ENCODE measurements around the gene MCTP2. TPM values are rescaled to one million over a fixed set of nuclear protein-coding genes. Genes with fewer than 3 reads are reported as not detected.

Gene MCTP2
- total RNA-seq, 2 donors from 2014 or later: 49.9 to 119 TPM

DNA sequence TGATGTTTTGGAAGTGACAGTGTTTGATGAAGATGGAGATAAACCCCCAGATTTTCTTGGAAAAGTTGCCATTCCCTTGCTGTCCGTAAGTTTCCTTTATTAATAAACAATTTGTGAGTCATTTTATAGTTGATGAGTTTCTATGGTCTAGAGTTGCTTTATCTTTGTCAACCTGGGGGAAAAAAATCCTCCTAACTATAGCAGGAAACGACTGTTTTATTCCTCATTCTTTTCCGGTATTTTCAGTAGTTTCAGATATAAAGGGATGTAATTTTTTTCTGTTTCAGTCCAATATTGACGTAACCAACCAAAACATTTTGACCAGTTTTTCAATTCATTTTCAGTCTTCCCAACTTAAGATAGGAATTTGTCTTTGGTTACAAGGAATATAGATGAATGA lies 154.1 kb downstream of the MCTP2 start:
- no peaks in the 10 kb centered on the region for H3K27me3 Mint-ChIP-seq (ENCODE audit: low read depth)
- peaks cover 13% of the 10 kb centered on the region for H3K4me1 Mint-ChIP-seq (ENCODE audit: low read depth)
- DNase-seq (no peak), ATAC-seq (replicated peaks in 1 of 2) (no peak)
- no peak overlapping the region for H3K4me3 Mint-ChIP-seq
- H3K9me3 Mint-ChIP-seq: no peaks in the 10 kb centered on the region
- no peak overlapping the region for H3K27ac Mint-ChIP-seq
- H3K36me3 Mint-ChIP-seq (ENCODE audit: insufficient read depth in 2 of 2): peaks cover 0 to 14% of the 10 kb centered on the region in 2 donors

GRCh38 chr15:94386351-94386750 lies 155.0 kb downstream of the MCTP2 start:
- H3K9me3 Mint-ChIP-seq: no peaks in the 10 kb centered on the region
- peaks cover 13% of the 10 kb centered on the region for H3K4me1 Mint-ChIP-seq (ENCODE audit: low read depth)
- no peak overlapping the region for H3K4me3 Mint-ChIP-seq
- peaks cover 1 to 15% of the 10 kb centered on the region in 2 donors for H3K36me3 Mint-ChIP-seq (ENCODE audit: insufficient read depth in 2 of 2)
- ATAC-seq (replicated peaks in 1 of 2): no peak
- H3K27me3 Mint-ChIP-seq (ENCODE audit: low read depth): no peaks in the 10 kb centered on the region
- H3K27ac Mint-ChIP-seq: no peak overlapping the region
- DNase-seq: no peak

DNA sequence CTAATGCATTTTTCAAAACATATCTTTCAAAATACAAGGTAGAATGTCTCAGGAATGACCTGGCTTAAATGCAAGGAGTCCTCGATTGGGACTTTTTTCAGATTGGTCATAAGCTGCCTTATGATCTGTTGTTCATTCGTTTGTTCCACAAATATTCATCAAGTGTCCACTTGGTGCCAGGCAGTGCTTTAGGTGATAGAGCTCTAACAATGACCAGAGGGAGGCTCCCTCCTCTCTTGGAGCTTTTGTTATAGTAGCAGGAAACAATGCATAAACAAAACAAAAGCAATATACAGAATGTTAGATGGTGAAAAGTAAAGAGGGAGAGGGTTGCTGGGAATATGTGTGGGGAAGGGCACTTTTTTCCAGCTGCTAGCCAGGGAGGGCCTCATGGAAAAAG lies 156.1 kb downstream of the MCTP2 start:
- no peak overlapping the region for H3K4me3 Mint-ChIP-seq
- peaks cover 2 to 19% of the 10 kb centered on the region in 2 donors for H3K36me3 Mint-ChIP-seq (ENCODE audit: insufficient read depth in 2 of 2)
- no peaks in the 10 kb centered on the region for H3K9me3 Mint-ChIP-seq
- H3K27me3 Mint-ChIP-seq (ENCODE audit: low read depth): no peaks in the 10 kb centered on the region
- peaks cover 13% of the 10 kb centered on the region for H3K4me1 Mint-ChIP-seq (ENCODE audit: low read depth)
- ATAC-seq (replicated peaks in 1 of 2) (no peak), DNase-seq (no peak)
- peak overlapping the region; percentile 35 for H3K27ac Mint-ChIP-seq

DNA sequence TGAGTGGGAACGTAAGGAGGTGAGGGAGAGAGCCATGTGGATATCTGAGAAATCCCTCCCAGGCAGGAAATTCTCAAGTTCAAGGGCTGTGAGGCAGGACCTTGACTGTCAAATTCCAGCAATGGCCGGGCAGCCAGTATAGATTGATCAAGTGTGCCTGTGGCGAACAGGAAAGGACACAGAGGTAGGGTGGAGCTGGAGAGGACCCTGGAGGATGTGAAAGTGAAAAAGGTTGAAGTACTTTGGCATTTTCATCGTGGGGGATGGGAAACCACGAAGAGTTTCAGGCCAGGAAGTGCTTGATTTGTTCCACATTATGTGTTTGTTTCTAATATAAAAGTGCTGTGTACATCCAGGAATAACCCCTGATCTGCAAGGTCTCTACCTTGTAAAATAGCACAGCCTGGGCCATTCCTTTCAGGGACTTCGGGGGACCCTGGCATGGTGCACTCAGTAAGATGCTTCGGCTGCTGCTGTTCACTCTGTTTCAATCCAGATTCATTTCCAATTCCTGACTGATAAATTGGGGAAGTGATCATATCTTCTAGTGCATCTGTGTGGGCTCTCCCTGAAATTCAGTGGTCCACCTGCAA lies 156.6 kb downstream of the MCTP2 start:
- Mint-ChIP-seq H3K27ac (peak overlapping the region; percentile 35), H3K4me3 (no peak overlapping the region), H3K4me1 (ENCODE audit: low read depth) (peaks cover 13% of the 10 kb centered on the region), H3K9me3 (no peaks in the 10 kb centered on the region), H3K36me3 (ENCODE audit: insufficient read depth in 2 of 2) (peaks cover 2 to 17% of the 10 kb centered on the region in 2 donors), H3K27me3 (ENCODE audit: low read depth) (no peaks in the 10 kb centered on the region)
- ATAC-seq (replicated peaks in 1 of 2): no peak
- no peak for DNase-seq

DNA sequence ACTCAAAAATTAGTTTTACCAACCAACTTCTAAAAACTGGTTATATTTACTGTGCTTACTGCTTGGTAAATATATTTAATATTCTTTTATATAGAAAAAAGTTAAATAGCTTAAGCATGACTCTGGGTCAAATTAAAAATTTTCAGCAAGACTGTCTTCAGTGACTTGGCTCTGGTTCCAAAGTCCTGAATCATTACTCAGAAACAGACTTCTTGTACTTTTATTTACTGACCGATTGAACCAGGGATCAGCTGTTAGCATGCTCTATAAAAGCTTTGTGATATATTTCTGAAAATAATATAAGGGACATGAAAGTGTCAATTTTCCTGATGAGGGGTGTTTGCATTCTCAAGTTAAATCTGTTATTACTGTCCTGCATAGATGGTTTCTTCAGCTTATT lies 164.3 kb downstream of the MCTP2 start:
- H3K9me3 Mint-ChIP-seq: no peaks in the 10 kb centered on the region
- no peaks in the 10 kb centered on the region for H3K27me3 Mint-ChIP-seq (ENCODE audit: low read depth)
- no peak overlapping the region for H3K4me3 Mint-ChIP-seq
- ATAC-seq (replicated peaks in 1 of 2) (no peak), DNase-seq (no peak)
- H3K4me1 Mint-ChIP-seq (ENCODE audit: low read depth): no peaks in the 10 kb centered on the region
- peaks cover 2 to 10% of the 10 kb centered on the region in 2 donors for H3K36me3 Mint-ChIP-seq (ENCODE audit: insufficient read depth in 2 of 2)
- no peak overlapping the region for H3K27ac Mint-ChIP-seq

- H3K27me3 Mint-ChIP-seq (ENCODE audit: low read depth): no peaks in the 10 kb centered on the region
- DNase-seq (no peak), ATAC-seq (replicated peaks in 1 of 2) (no peak)
- H3K4me1 Mint-ChIP-seq (ENCODE audit: low read depth): no peaks in the 10 kb centered on the region
- no peaks in the 10 kb centered on the region for H3K9me3 Mint-ChIP-seq
- no peak overlapping the region for H3K4me3 Mint-ChIP-seq
- peaks cover 0 to 6% of the 10 kb centered on the region in 2 donors for H3K36me3 Mint-ChIP-seq (ENCODE audit: insufficient read depth in 2 of 2)
- peak overlapping the region; percentile 28 for H3K27ac Mint-ChIP-seq
These were observed 166.0 kb downstream of the MCTP2 start for GRCh38 chr15:94397337-94397736.

DNA sequence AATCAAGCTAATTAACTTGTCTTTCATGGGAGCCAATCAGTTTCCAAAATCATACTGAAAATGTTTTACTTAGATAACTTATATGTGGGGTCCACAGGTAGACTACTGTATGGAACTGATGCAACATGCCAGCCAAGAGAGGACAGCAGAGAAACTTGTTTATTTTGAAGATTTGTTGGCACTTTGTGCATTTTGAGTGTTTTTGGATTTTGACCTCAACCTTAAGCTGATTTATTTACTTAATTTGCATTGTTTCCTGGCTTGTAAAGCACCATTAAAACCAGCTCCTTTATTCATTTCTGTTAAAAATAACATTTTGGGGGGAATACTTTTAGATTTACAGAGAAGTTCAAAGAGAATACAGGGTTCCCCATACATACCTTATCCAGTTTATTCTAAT lies 166.6 kb downstream of the MCTP2 start:
- no peak for ATAC-seq (replicated peaks in 1 of 2)
- H3K9me3 Mint-ChIP-seq: no peaks in the 10 kb centered on the region
- H3K36me3 Mint-ChIP-seq (ENCODE audit: insufficient read depth in 2 of 2): peaks cover 3 to 6% of the 10 kb centered on the region in 2 donors
- no peak for DNase-seq
- H3K4me1 Mint-ChIP-seq (ENCODE audit: low read depth): no peaks in the 10 kb centered on the region
- H3K27me3 Mint-ChIP-seq (ENCODE audit: low read depth): no peaks in the 10 kb centered on the region
- no peak overlapping the region for H3K4me3 Mint-ChIP-seq
- H3K27ac Mint-ChIP-seq: no peak overlapping the region

GRCh38 chr15:94400526-94401298 lies 169.4 kb downstream of the MCTP2 start:
- Mint-ChIP-seq H3K9me3 (no peaks in the 10 kb centered on the region), H3K27ac (no peak overlapping the region), H3K4me1 (ENCODE audit: low read depth) (no peaks in the 10 kb centered on the region), H3K4me3 (no peak overlapping the region), H3K36me3 (ENCODE audit: insufficient read depth in 2 of 2) (peaks cover 7 to 12% of the 10 kb centered on the region in 2 donors), H3K27me3 (ENCODE audit: low read depth) (no peaks in the 10 kb centered on the region)
- no peak for ATAC-seq (replicated peaks in 1 of 2)
- DNase-seq: no peak

- no peak for DNase-seq
- Mint-ChIP-seq H3K36me3 (ENCODE audit: insufficient read depth in 2 of 2) (peaks cover 7 to 8% of the 10 kb centered on the region in 2 donors), H3K27ac (no peak overlapping the region), H3K9me3 (no peaks in the 10 kb centered on the region), H3K4me3 (no peak overlapping the region), H3K27me3 (ENCODE audit: low read depth) (no peaks in the 10 kb centered on the region), H3K4me1 (ENCODE audit: low read depth) (no peaks in the 10 kb centered on the region)
- no peak for ATAC-seq (replicated peaks in 1 of 2)
These were observed 172.0 kb downstream of the MCTP2 start for GRCh38 chr15:94403331-94403730.

DNA sequence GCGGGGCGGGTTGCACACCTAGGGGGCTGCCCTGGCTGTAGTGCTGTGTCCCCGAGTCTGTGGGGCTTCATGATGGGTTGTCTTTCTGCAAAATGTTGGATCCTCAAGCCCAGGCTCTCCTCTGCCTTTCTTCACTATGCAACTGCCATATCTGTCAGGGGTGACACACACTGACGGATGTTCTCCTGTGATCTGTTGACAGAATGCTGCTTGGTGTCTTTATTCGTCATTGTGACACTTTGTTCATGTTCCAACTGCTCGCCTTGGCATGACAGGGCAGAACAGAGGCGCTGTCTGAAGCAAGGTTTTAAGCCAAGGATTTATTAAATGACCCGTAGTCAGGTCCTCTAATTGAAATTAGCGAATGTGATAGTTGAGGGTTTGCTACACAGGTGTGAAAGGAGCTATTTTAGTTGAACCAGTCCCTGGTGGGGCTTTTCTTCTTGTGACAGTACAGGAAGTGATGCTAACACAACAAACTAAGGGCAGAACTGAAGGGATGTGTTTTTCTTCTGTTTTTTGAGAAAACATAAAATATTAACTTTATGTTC lies 173.4 kb downstream of the MCTP2 start:
- no peaks in the 10 kb centered on the region for H3K4me1 Mint-ChIP-seq (ENCODE audit: low read depth)
- ATAC-seq (replicated peaks in 1 of 2) (no peak), DNase-seq (no peak)
- H3K4me3 Mint-ChIP-seq: no peak overlapping the region
- H3K36me3 Mint-ChIP-seq (ENCODE audit: insufficient read depth in 2 of 2): peaks cover 7 to 8% of the 10 kb centered on the region in 2 donors
- no peaks in the 10 kb centered on the region for H3K9me3 Mint-ChIP-seq
- no peaks in the 10 kb centered on the region for H3K27me3 Mint-ChIP-seq (ENCODE audit: low read depth)
- no peak overlapping the region for H3K27ac Mint-ChIP-seq

GRCh38 chr15:94411285-94411684 lies 179.9 kb downstream of the MCTP2 start:
- Mint-ChIP-seq H3K9me3 (no peaks in the 10 kb centered on the region), H3K4me1 (ENCODE audit: low read depth) (no peaks in the 10 kb centered on the region), H3K27ac (no peak overlapping the region), H3K36me3 (ENCODE audit: insufficient read depth in 2 of 2) (peaks cover 0 to 2% of the 10 kb centered on the region in 2 donors), H3K4me3 (no peak overlapping the region), H3K27me3 (ENCODE audit: low read depth) (no peaks in the 10 kb centered on the region)
- ATAC-seq (replicated peaks in 1 of 2) (no peak), DNase-seq (no peak)

GRCh38 chr15:94411846-94412245 lies 180.5 kb downstream of the MCTP2 start:
- peaks cover 0 to 2% of the 10 kb centered on the region in 2 donors for H3K36me3 Mint-ChIP-seq (ENCODE audit: insufficient read depth in 2 of 2)
- no peaks in the 10 kb centered on the region for H3K9me3 Mint-ChIP-seq
- H3K27ac Mint-ChIP-seq: no peak overlapping the region

DNA sequence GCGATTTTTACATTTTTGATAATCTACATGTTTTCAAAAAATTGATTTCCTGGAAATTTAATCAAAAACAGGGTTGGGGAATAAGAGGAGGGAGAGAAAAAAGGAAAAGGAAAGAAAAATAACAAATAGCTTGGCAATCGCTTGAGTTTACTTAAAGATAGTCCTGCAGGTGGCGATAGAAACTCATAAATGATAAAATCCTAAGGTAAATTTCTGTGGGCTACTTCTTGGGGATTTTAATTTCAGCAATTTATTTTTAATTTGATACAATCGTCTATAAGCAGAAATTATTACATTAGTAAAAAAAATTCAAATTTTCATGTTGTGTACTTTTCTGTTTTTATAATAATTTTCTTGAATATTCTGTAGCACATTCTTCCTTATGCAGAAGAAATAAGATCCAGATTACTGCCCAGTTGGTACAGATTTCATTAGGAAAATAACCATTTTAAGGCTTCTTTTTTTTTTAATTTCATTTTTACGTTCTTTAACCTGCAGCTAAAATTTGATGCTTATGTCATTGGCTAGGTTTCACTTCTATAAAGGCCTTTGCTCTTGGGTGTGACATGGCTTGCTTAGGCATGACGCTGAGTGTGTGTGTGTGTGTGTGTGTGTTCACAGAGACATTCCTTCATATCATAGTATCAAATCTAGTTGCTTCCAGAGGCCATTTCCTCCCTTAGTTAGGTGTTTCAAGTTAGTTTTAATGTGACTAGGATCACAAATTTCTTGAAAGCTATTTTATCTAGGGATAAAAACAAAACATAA lies 181.8 kb downstream of the MCTP2 start:
- no peak for DNase-seq
- Mint-ChIP-seq H3K27ac (no peak overlapping the region), H3K36me3 (ENCODE audit: insufficient read depth in 2 of 2) (peaks cover 0 to 2% of the 10 kb centered on the region in 2 donors), H3K4me1 (ENCODE audit: low read depth) (no peaks in the 10 kb centered on the region), H3K27me3 (ENCODE audit: low read depth) (no peaks in the 10 kb centered on the region), H3K4me3 (no peak overlapping the region), H3K9me3 (no peaks in the 10 kb centered on the region)
- no peak for ATAC-seq (replicated peaks in 1 of 2)

More at GRCh38 chr15:94411846-94412245, 180.5 kb downstream of the MCTP2 start:
- no peak overlapping the region for H3K4me3 Mint-ChIP-seq
- H3K4me1 Mint-ChIP-seq (ENCODE audit: low read depth): no peaks in the 10 kb centered on the region
- no peaks in the 10 kb centered on the region for H3K27me3 Mint-ChIP-seq (ENCODE audit: low read depth)
- no peak for DNase-seq
- ATAC-seq (replicated peaks in 1 of 2): no peak
